HG02759 (cell line): ENCODE results near the gene RXRG.

Experiments
- ATAC-seq: cut with Tn5 transposase; IDR thresholded peaks from one replicate; pipeline ENCODE4 v1.9.1; 2021; ENCODE audit warnings: mild to moderate bottlenecking, moderate library complexity; ENCODE audit not compliant: unreplicated experiment

The RXRG gene

DNA sequence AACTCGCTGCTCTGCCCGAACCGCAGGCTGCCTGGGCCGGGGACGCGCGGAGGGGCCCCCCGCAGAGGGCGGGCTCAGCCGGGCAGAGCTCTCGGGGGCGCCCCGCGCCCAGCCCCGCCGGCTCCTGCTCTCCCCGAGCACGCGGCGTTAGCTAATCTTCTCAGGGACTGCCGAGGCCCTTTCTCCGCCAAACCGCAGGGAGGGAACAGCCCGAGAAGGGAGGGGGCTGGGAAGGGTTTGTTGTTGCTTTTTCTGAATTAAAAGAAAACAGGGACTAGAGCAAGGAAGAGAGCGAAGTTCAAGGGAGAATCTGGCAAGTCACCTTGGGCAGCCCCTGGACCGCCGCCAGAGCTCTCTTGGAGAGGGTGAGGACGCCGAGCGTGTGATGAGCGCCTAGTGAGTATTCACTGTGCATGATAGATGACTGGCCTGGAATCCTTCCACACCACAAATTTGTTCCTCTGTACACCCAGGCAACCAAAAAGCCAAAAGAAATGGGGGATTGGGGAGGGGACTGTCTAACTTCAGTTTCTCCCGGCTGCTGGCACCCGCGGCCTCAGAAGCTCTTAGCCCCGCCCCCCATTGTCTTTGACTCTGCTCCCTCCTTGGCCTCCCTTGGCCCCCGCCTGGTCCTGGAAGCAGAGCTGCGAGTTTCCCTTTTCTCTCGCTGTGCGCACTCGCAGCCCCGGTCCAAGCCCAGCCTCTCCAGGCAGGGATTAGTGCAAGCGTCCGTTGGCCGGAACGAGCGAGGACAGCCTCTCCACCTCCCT lies 68.7 kb downstream of the RXRG start:
- peak; percentile 66 for ATAC-seq

GRCh38 chr1:165375623-165376022 lies 69.3 kb downstream of the RXRG start:
- ATAC-seq: no peak

- ATAC-seq: no peak
These were observed 73.2 kb downstream of the RXRG start for GRCh38 chr1:165371588-165372225.

DNA sequence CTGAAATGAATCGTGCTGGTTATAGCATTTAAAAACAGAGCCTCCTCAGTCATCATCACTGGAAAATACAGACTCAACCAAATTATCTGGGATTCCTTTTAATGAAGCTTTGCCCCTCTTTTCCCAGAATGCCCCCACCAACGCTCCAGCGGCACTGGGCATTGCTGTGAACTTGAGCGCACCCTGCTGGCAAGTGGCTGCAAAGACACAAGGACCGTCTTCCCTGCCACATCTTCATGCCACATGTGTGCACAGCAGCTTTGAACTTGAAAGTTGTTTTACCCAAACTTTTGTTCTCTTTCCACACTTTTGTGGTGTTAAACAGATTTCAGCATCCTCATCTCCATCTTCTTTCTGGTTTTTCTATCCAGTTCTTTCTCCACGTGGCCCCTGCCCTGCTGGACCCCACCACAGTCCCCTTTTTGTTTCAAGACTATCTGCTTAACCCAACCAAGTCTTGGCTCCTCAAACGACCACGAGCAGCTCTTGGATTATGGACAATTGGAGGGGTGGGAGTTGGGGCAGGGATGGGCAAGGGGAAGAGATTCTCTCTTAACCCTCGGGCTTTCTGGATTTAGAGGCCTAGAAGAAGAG lies 75.6 kb downstream of the RXRG start:
- ATAC-seq: peak; percentile 60

- peak; percentile 80 for ATAC-seq
These were observed 77.4 kb downstream of the RXRG start for GRCh38 chr1:165367375-165367993.

DNA sequence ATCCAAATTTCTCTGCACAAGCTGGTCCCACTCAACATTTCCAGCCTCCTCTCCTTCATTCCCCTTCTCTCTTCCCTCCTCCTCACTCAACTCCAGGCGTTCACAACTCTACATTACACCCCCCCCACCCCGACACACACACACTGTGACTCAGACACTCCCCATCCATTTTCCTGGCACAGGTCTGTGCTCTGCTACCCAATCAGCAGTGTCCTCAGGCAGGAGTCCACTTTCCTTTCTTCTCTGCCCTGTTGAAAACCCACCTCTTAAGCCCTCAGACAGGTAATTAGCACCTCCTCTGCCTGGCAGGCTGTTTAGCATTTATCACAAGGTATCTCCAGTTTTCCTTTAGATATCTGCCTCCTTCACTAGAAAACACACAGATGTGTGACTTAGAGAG lies 79.6 kb downstream of the RXRG start:
- ATAC-seq: no peak

DNA sequence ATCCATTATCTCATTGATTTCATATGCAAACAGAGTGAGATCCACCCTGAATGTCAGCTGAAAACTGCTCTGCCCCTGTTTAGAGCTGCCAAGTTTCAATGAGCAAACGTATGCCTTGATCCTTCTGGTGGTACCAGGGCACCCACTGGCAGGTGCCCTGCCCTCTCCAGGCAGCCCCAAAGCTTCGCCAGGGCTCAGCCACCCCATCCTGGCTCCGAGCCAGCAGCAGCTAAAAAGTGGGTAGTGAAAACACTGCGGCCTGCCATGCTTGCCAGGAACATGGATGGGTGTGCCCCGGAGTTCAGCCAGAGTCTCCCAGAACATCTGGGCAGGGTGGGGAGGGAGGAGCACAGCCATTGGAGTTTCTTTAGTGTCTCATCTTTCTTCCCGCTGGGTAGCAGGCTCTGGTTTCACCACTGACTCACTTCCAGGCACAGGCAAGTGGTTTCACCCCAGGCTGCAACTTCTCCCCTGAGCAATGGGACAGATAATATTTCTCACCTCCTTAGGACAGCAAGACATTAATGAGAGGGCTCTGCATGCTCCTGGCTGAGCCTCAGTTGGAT lies 80.3 kb downstream of the RXRG start:
- ATAC-seq: no peak

DNA sequence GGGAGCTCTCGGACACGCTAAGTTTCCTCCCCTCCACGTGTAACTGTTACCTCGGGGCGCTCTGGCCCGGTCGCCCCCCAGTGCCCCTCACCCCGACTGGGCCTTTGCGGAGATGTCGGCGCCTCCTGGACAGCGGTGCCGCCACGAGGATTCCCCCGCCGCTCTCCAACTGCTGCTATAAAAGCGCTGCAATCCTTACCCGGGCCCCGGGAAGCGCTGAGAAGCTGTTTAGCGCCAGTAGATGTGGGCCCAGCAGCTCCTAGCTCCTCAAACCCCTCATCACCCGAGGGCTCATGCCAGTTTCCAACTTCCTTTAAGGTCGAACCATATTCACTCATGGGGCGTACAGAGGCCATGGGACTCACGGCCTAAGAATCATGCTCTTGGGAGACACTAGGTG lies 88.0 kb downstream of the RXRG start:
- ATAC-seq: no peak

- no peak for ATAC-seq
These were observed 88.7 kb downstream of the RXRG start, which contains the start of gene LMX1A for GRCh38 chr1:165355977-165356811. Gene LMX1A, minus strand, starts transcription at chr1:165356715. Its CDS starts 1,156 bp downstream, at chr1:165355559.

- ATAC-seq: no peak
These were observed 89.6 kb downstream of the RXRG start for GRCh38 chr1:165355139-165355976.

- no peak for ATAC-seq
These were observed 90.2 kb downstream of the RXRG start for GRCh38 chr1:165354739-165355138.

DNA sequence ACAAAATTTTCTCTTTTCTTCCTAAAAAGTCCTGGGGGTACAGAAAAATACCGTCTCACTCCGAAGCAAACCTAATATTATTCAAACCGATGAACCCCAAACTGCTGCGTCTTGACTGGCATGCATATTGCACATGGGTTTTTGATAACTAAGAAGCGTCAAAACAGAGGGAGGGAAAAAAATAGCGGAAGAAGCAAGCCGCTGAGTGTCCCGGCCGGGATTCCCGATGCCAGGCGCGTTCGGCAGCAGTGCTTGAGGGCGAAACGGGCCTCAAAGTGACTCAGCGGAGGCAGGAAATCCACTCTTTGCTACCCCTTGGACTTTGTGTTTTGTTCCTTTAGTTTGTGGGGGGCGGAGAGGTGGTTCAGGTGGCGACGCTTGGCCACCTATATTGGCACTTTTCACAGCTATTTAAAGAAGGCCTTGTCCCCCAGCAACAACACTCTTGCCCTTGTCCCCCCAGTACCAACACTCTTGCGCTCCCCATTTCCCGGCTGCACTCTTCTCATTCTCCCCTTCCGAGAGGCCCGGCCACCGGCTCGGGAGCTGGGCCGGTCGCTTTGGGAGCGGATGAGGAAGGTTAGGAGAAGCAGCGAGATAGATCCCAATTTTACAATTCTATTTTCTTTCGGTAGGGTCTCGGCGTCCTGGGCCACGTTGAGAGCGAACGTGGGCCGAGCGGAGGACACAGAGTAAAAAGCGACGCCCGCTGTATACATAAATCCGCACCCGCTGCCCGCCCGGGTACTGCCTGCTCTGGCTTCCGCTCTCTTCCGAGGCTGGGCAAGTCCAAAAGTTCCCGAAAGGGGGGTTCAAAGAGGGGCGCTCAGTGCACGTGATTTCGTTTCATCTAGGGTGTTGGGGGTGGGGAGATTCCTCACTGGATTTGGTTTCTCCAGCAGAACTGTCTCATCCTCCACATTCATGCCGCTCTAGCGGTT lies 90.9 kb downstream of the RXRG start:
- no peak for ATAC-seq

GRCh38 chr1:165352442-165353293 lies 92.3 kb downstream of the RXRG start:
- no peak for ATAC-seq

DNA sequence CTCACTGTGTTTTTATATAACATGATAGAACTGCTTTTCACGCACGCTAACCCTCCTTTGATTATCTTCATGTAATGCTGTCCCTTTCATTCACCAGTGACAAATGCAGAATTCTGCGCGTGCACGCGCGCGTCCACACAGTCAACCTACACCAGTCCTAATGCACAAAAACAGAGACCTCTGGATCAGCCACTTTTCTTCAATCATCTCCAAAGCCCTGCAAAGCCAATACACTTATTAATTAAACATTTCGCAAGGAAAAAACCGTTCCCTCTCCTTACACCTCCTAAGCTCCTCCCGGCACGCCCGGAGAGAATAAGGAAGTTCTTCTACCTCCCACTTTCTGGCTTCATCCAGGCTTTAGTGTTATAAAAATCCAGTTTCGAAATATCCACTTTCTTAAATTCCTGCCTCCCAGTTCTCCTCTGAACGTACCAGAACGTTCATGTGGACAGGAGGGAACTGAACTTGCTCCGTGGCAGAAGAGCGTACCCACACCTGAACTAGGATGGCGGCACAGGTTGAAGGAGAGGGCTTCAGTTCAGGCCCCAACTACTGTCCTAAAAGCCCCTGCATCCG lies 93.0 kb downstream of the RXRG start:
- ATAC-seq: no peak
